H1 (cell line): ENCODE measurements around the gene AFAP1L1. TPM values are rescaled to one million over a fixed set of nuclear protein-coding genes. Genes with fewer than 3 reads are reported as not detected.

ENCODE experiments used
- CTCF ChIA-PET: fragments of 300-600 bp; sonication (Branson Sonifier 250); formaldehyde crosslinking; loops from one replicate; lab custom pipeline; 2021; ENCODE audit not compliant: partially characterized antibody; lab: Charles Lee
- POLR2A ChIA-PET: fragments of 300-600 bp; sonication (Branson Sonifier 250); formaldehyde crosslinking; loops from one replicate; lab custom pipeline; 2021; ENCODE audit warnings: inconsistent platforms; ENCODE audit not compliant: partially characterized antibody; lab: Charles Lee
- DNase-seq, 2 experiments: peaks; one replicate each; pipeline versions ENCODE4 v3.0.0 to v3.0.0-alpha.2; 2010 to 2022; ENCODE audit warnings: low spot score in 2 of 2, low read depth in 1 of 2, mixed read lengths in 1 of 2
- FAIRE-seq: peaks from 2 replicates; lab custom pipeline; 2011; peaks lifted over from hg19 to GRCh38; lab: Jason Lieb, UNC
- H2AFZ ChIP-seq: 2 replicates; pipeline ENCODE4 v1.8.1; 2012; ENCODE audit warnings: low read length, inconsistent platforms
- H2AK5ac ChIP-seq: 2 replicates; pipeline ENCODE4 v1.6.1; 2013; ENCODE audit warnings: low read depth, low read length
- H2BK120ac ChIP-seq: replicated peaks from 2 replicates; pipeline ENCODE3; 2013; ENCODE audit warnings: low read depth, low read length, inconsistent platforms
- H2BK12ac ChIP-seq: 2 replicates; pipeline ENCODE4 v1.6.1; 2013; ENCODE audit warnings: low read depth, low read length
- H2BK15ac ChIP-seq: 2 replicates; pipeline ENCODE4 v1.6.1; 2013; ENCODE audit warnings: low read length
- H2BK20ac ChIP-seq: 2 replicates; pipeline ENCODE4 v1.6.1; 2013; ENCODE audit warnings: low read length
- H2BK5ac ChIP-seq: 2 replicates; pipeline ENCODE4 v1.6.1; 2013; ENCODE audit warnings: low read depth, low read length
- H3K14ac ChIP-seq: 2 replicates; pipeline ENCODE4 v1.6.1; 2013; ENCODE audit warnings: inconsistent platforms; ENCODE audit not compliant: insufficient read length
- H3K18ac ChIP-seq: 2 replicates; pipeline ENCODE4 v1.6.1; 2013; ENCODE audit warnings: low read length; ENCODE audit errors: extremely low read depth
- H3K23ac ChIP-seq: 2 replicates; pipeline ENCODE4 v1.6.1; 2013; ENCODE audit warnings: inconsistent platforms; ENCODE audit not compliant: insufficient read length
- H3K23me2 ChIP-seq: 2 replicates; pipeline ENCODE4 v1.6.1; 2013; ENCODE audit warnings: low read depth, low read length
- H3K27ac ChIP-seq: 2 replicates; pipeline ENCODE4 v1.6.1; 2011; ENCODE audit warnings: low read depth, low read length, inconsistent platforms
- H3K27me3 ChIP-seq, 4 experiments: replicated peaks in 1 of 4; 1 replicate in 1 of 4; 2 replicates in 3 of 4; pipeline versions ENCODE4 v1.6.1 to v1.8.1; 2011 to 2013; ENCODE audit warnings: low read length in 3 of 4, mild to moderate bottlenecking in 3 of 4, inconsistent platforms in 2 of 4, mixed read lengths in 2 of 4, moderate library complexity in 1 of 4; ENCODE audit not compliant: control insufficient read depth in 3 of 4, insufficient read depth in 3 of 4; ENCODE audit errors: extremely low read depth in 1 of 4
- H3K36me3 ChIP-seq, 4 experiments: 2 replicates each; pipeline versions ENCODE4 v1.6.1 to v1.8.1; 2011 to 2013; ENCODE audit warnings: mild to moderate bottlenecking in 4 of 4, low read length in 3 of 4, moderate library complexity in 2 of 4, control low read depth in 1 of 4, inconsistent platforms in 1 of 4; ENCODE audit not compliant: insufficient read depth in 4 of 4, control insufficient read depth in 2 of 4
- H3K4ac ChIP-seq: replicated peaks from 2 replicates; pipeline ENCODE3; 2013; ENCODE audit warnings: low read length, low read depth, mixed read lengths, inconsistent platforms; ENCODE audit not compliant: insufficient read length
- H3K4me1 ChIP-seq, 4 experiments: replicated peaks in 1 of 4; 1 replicate in 1 of 4; 2 replicates in 3 of 4; pipeline versions ENCODE4 v1.6.1 to v1.8.1; 2011 to 2013; ENCODE audit warnings: low read length in 3 of 4, inconsistent platforms in 2 of 4, mixed read lengths in 1 of 4; ENCODE audit not compliant: insufficient read depth in 4 of 4, control insufficient read depth in 3 of 4
- H3K4me2 ChIP-seq, 2 experiments: 2 replicates each; pipeline versions ENCODE4 v1.6.1 to v1.8.1; 2011 to 2013; ENCODE audit warnings: low read depth in 2 of 2, low read length in 2 of 2, control low read depth in 1 of 2, inconsistent platforms in 1 of 2, mild to moderate bottlenecking in 1 of 2; ENCODE audit not compliant: insufficient read depth in 1 of 2
- H3K4me3 ChIP-seq, 4 experiments: fragments of 200-600, 300-600 bp in 1 of 4; sonication (generic), shearing (Covaris generic), sonication (Bioruptor Twin) in 1 of 4; 2 replicates each; pipeline versions ENCODE4 v1.5.1 to v1.8.1; 2011 to 2016; ENCODE audit warnings: low read length in 4 of 4, low read depth in 3 of 4, control low read depth in 2 of 4, inconsistent platforms in 2 of 4, mild to moderate bottlenecking in 2 of 4, mixed read lengths in 1 of 4, moderate library complexity in 1 of 4; ENCODE audit not compliant: insufficient read depth in 2 of 4; ENCODE audit errors: extremely low read depth in 1 of 4
- H3K56ac ChIP-seq: replicated peaks from 2 replicates; pipeline ENCODE3; 2013; ENCODE audit warnings: low read depth, mild to moderate bottlenecking, mixed read lengths, low read length, inconsistent platforms; ENCODE audit not compliant: insufficient read length
- H3K79me1 ChIP-seq: 2 replicates; pipeline ENCODE4 v1.6.1; 2013; ENCODE audit warnings: low read depth, low read length, control low read depth
- H3K79me2 ChIP-seq, 2 experiments: 2 replicates each; pipeline versions ENCODE4 v1.6.1 to v1.8.1; 2012 to 2013; ENCODE audit warnings: low read length in 2 of 2, mild to moderate bottlenecking in 2 of 2, inconsistent platforms in 1 of 2; ENCODE audit not compliant: insufficient read depth in 2 of 2, control insufficient read depth in 1 of 2
- H3K9ac ChIP-seq, 4 experiments: replicated peaks in 1 of 4; 1 replicate in 1 of 4; 2 replicates in 3 of 4; pipeline versions ENCODE4 v1.6.1 to v1.8.1; 2011 to 2013; ENCODE audit warnings: low read depth in 3 of 4, low read length in 3 of 4, control low read depth in 2 of 4, mild to moderate bottlenecking in 2 of 4, moderate library complexity in 2 of 4, inconsistent platforms in 1 of 4; ENCODE audit errors: extremely low read depth in 1 of 4
- H3K9me3 ChIP-seq, 2 experiments: 2 replicates each; pipeline versions ENCODE4 v1.6.1 to v1.8.1; 2012 to 2013; ENCODE audit warnings: mild to moderate bottlenecking in 2 of 2, moderate library complexity in 2 of 2, control low read depth in 1 of 2, inconsistent platforms in 1 of 2, low read depth in 1 of 2, low read length in 1 of 2, mixed read lengths in 1 of 2; ENCODE audit not compliant: insufficient read depth in 2 of 2
- H4K20me1 ChIP-seq, 2 experiments: replicated peaks in 1 of 2; 2 replicates each; pipeline versions ENCODE3 to v1.8.1; 2011 to 2013; ENCODE audit warnings: inconsistent platforms in 2 of 2, low read length in 2 of 2, mild to moderate bottlenecking in 1 of 2; ENCODE audit not compliant: insufficient read depth in 2 of 2, control insufficient read depth in 1 of 2
- H4K5ac ChIP-seq: 2 replicates; pipeline ENCODE4 v1.6.1; 2013; ENCODE audit warnings: low read length, low read depth, mixed read lengths, inconsistent platforms; ENCODE audit not compliant: insufficient read length
- H4K8ac ChIP-seq: 2 replicates; pipeline ENCODE4 v1.8.0; 2013; ENCODE audit warnings: mild to moderate bottlenecking, moderate library complexity, low read length, inconsistent platforms; ENCODE audit not compliant: insufficient read depth; ENCODE audit errors: extremely low read depth
- H4K91ac ChIP-seq: replicated peaks from 2 replicates; pipeline ENCODE3; 2013; ENCODE audit warnings: low read length, mixed read lengths, inconsistent platforms; ENCODE audit not compliant: insufficient read length
- BACH1 ChIP-seq: IDR thresholded peaks from 2 replicates; pipeline ENCODE4 v1.6.1; 2012; ENCODE audit warnings: low read length, improper control_type of control experiment
- CHD1 ChIP-seq: IDR thresholded peaks from 2 replicates; pipeline ENCODE4 v1.6.1; 2012; ENCODE audit warnings: low read depth, low read length, improper control_type of control experiment
- CHD2 ChIP-seq: IDR thresholded peaks from 2 replicates; pipeline ENCODE4 v1.6.1; 2012; ENCODE audit warnings: low read length, improper control_type of control experiment
- GABPA ChIP-seq: IDR thresholded peaks from 2 replicates; pipeline ENCODE4 v1.6.1; 2011; ENCODE audit warnings: mild to moderate bottlenecking, low read length, moderate library complexity, borderline replicate concordance; ENCODE audit not compliant: insufficient read depth
- JUND ChIP-seq: IDR thresholded peaks from 2 replicates; pipeline ENCODE4 v1.6.1; 2011; ENCODE audit warnings: mild to moderate bottlenecking, improper control_type of control experiment, low read length
- KDM4A ChIP-seq: IDR thresholded peaks from one replicate; pipeline ENCODE4 v1.7.1; 2012; ENCODE audit warnings: low read depth, mild to moderate bottlenecking, moderate library complexity, low read length, inconsistent platforms; ENCODE audit not compliant: severe bottlenecking
- KDM5A ChIP-seq: fragments of 200-600 bp; IDR thresholded peaks from 2 replicates; pipeline ENCODE4 v1.7.1; 2012; ENCODE audit warnings: mild to moderate bottlenecking, low read length, inconsistent platforms, mixed read lengths
- MAX ChIP-seq: IDR thresholded peaks from 2 replicates; pipeline ENCODE4 v1.6.1; 2012; ENCODE audit warnings: inconsistent platforms
- POU5F1 ChIP-seq: IDR thresholded peaks from 2 replicates; pipeline ENCODE4 v1.6.1; 2011; ENCODE audit warnings: low read depth, mild to moderate bottlenecking, low read length, moderate library complexity
- RBBP5 ChIP-seq: IDR thresholded peaks from 2 replicates; pipeline ENCODE4 v1.7.1; 2012; ENCODE audit warnings: low read depth, mild to moderate bottlenecking, inconsistent platforms, low read length, moderate library complexity, borderline replicate concordance
- RFX5 ChIP-seq: IDR thresholded peaks from 2 replicates; pipeline ENCODE4 v1.6.1; 2011; ENCODE audit warnings: low read depth, low read length, improper control_type of control experiment, borderline replicate concordance
- SAP30 ChIP-seq: fragments of 300-600 bp; sonication (generic); IDR thresholded peaks from 2 replicates; pipeline ENCODE4 v1.7.1; 2012; ENCODE audit warnings: low read length, moderate library complexity, mild to moderate bottlenecking, inconsistent platforms; ENCODE audit not compliant: insufficient read depth, insufficient replicate concordance
- TBP ChIP-seq: IDR thresholded peaks from 2 replicates; pipeline ENCODE4 v1.6.1; 2011; ENCODE audit warnings: low read depth, low read length, improper control_type of control experiment
- ZNF274 ChIP-seq: IDR thresholded peaks from 2 replicates; pipeline ENCODE4 v1.7.0; 2012; ENCODE audit warnings: low read length, borderline replicate concordance; ENCODE audit errors: extremely low read depth
- WGBS, 2 experiments: shearing (Covaris generic) in 1 of 2; methylation state at CpG; one replicate each; pipeline versions ENCODE4 v1.1.6 to v1.1.7; 2013 to 2015; ENCODE audit warnings: low lambda C conversion rate in 2 of 2, mixed read lengths in 2 of 2, inconsistent platforms in 1 of 2, low coverage in 1 of 2, missing lambda C conversion rate in 1 of 2; ENCODE audit not compliant: insufficient replicate concordance in 2 of 2, insufficient coverage in 1 of 2, insufficient read length in 1 of 2; ENCODE audit errors: extremely low coverage in 1 of 2, missing lambda C conversion rate in 1 of 2; 5-methylcytosine and 5-hydroxymethylcytosine counted together
- polyA plus RNA-seq, 7 experiments: library from polyadenylated mRNA; depleted of rRNA in 3 of 7; stranded (reverse) in 5 of 7; unstranded in 2 of 7; fragments of >200 nt in 5 of 7; fragments of 200-250 nt in 2 of 7; gene quantifications; 1 replicate in 5 of 7; 2 replicates in 1 of 7; 4 replicates in 1 of 7; pipeline versions ENCODE4 v1.2.1 to v1.2.3, GENCODE V29; 2011 to 2013; ENCODE audit warnings: missing spikeins in 2 of 7, mixed read lengths in 2 of 7
- total RNA-seq: library from RNA; stranded (reverse); fragmentation: NEBNext Ultra II Directional; extraction: Animal tissue kit (Norgen Biotek cat#: 25700); gene quantifications from 2 replicates; pipeline ENCODE4 v1.2.1, GENCODE V29; 2021

AFAP1L1 gene
- total and polyA plus RNA-seq, 2 of the 8 experiments (the other 6 are each of a cell fraction or from before 2014, with no cell fraction given) = 0.79 to 4.7 TPM

GRCh38 chr5:149378241-149378820 is 106.7 kb downstream of the AFAP1L1 start:
- H3K23me2 ChIP-seq = no peaks in the 10 kb centered on the region
- no peak overlapping the region for H3K14ac ChIP-seq
- H4K5ac ChIP-seq = no peak overlapping the region
- no peak overlapping the region; the same call in 1 of the 2 replicates for H3K27ac ChIP-seq
- H3K4me2 ChIP-seq = no peak overlapping the region
- H4K20me1 ChIP-seq = no peaks in the 10 kb centered on the region
- no peak overlapping the region for H4K8ac ChIP-seq
- FAIRE-seq (no peak), DNase-seq (no peak)
- no peak overlapping the region for H2BK12ac ChIP-seq
- H3K4me3 ChIP-seq = no peak overlapping the region
- no peak overlapping the region for H2BK120ac ChIP-seq
- no peak overlapping the region; the same call in 1 of the 2 replicates for H3K18ac ChIP-seq
- TF ChIP-seq ZNF274 (no peak), KDM4A (no peak), JUND (no peak), CHD2 (no peak), SAP30 (no peak), TBP (no peak), CHD1 (no peak), RFX5 (no peak), GABPA (no peak), POU5F1 (no peak), BACH1 (no peak), RBBP5 (no peak), KDM5A (no peak), MAX (no peak)
- H3K23ac ChIP-seq = no peak overlapping the region
- no peak overlapping the region for H3K56ac ChIP-seq
- H2BK5ac ChIP-seq = no peak overlapping the region
- H3K4ac ChIP-seq = no peak overlapping the region
- no peaks in the 10 kb centered on the region for H3K9me3 ChIP-seq
- H2AFZ ChIP-seq = no peak overlapping the region
- H3K27me3 ChIP-seq = no peaks in the 10 kb centered on the region
- no peaks in the 10 kb centered on the region for H3K79me1 ChIP-seq
- H2BK15ac ChIP-seq = no peak overlapping the region
- 75% methylated on average over 4 of the region's 5 CpGs; no CpG with 5 or more reads in 1 of the 2 experiments for WGBS, 2 experiments
- no peaks in the 10 kb centered on the region; a peak in 4 of 7 replicates for H3K4me1 ChIP-seq
- no peaks in the 10 kb centered on the region for H3K36me3 ChIP-seq
- no peak overlapping the region; the same call in 1 of the 2 replicates for H2AK5ac ChIP-seq
- ChIA-PET CTCF (interaction anchor here (1.0 to 46.1 kb wide), 6 partner anchors 9 to 80 kb away, joined by 3 to 1310 read pairs (median 4); no protein-coding TSS in a partner anchor), POLR2A (interaction anchor here (0.6 kb wide), 1 partner anchor 40 kb away, joined by 3 read pairs; no protein-coding TSS in a partner anchor)
- H3K79me2 ChIP-seq = no peaks in the 10 kb centered on the region
- H4K91ac ChIP-seq = no peak overlapping the region
- no peak overlapping the region for H2BK20ac ChIP-seq
- H3K9ac ChIP-seq = no peak overlapping the region
